OCI-LY3 (cell line): ENCODE measurements around the gene CHMP4B.

Source experiments
- CTCF ChIP-seq: fragments of 200-600, 300-600 bp; sonication (generic); IDR thresholded peaks from 2 replicates; pipeline ENCODE4 v1.5.1; 2014; ENCODE audit warnings: antibody characterized with exemption, low read length, low read depth
- EZH2phosphoT487 ChIP-seq: fragments of 200-600 bp; shearing (Covaris generic); IDR thresholded peaks from 2 replicates; pipeline ENCODE4 v1.6.1; 2018; ENCODE audit warnings: antibody characterized with exemption, mixed run types, low read depth

- no peak for TF ChIP-seq CTCF
- TF ChIP-seq EZH2phosphoT487: no peak
Observed at GRCh38 chr20:33827109-33827508, 16.0 kb downstream of the CHMP4B start.
